HG02840 (cell line): Measurements from ENCODE around the gene SPATC1L.
"Not testable (repeated sequence)": the region's sequence is repeated elsewhere in the genome, so short reads cannot be mapped to it uniquely, and the experiment has no call there.

Experiments
- ATAC-seq: cut with Tn5 transposase; IDR thresholded peaks from one replicate; pipeline ENCODE4 v1.9.1; 2021; ENCODE audit warnings: mild to moderate bottlenecking, moderate library complexity, moderate number of reproducible peaks; ENCODE audit not compliant: unreplicated experiment, low FRiP score

SPATC1L gene

GRCh38 chr21:46200877-46201803 is 16.9 kb upstream of the SPATC1L start:
- not testable (repeated sequence) for ATAC-seq

GRCh38 chr21:46199436-46200373 is 15.4 kb upstream of the SPATC1L start:
- ATAC-seq: no peak

GRCh38 chr21:46196733-46197132 is 12.5 kb upstream of the SPATC1L start:
- no peak for ATAC-seq

GRCh38 chr21:46195595-46196195 is 11.4 kb upstream of the SPATC1L start:
- ATAC-seq: no peak

DNA sequence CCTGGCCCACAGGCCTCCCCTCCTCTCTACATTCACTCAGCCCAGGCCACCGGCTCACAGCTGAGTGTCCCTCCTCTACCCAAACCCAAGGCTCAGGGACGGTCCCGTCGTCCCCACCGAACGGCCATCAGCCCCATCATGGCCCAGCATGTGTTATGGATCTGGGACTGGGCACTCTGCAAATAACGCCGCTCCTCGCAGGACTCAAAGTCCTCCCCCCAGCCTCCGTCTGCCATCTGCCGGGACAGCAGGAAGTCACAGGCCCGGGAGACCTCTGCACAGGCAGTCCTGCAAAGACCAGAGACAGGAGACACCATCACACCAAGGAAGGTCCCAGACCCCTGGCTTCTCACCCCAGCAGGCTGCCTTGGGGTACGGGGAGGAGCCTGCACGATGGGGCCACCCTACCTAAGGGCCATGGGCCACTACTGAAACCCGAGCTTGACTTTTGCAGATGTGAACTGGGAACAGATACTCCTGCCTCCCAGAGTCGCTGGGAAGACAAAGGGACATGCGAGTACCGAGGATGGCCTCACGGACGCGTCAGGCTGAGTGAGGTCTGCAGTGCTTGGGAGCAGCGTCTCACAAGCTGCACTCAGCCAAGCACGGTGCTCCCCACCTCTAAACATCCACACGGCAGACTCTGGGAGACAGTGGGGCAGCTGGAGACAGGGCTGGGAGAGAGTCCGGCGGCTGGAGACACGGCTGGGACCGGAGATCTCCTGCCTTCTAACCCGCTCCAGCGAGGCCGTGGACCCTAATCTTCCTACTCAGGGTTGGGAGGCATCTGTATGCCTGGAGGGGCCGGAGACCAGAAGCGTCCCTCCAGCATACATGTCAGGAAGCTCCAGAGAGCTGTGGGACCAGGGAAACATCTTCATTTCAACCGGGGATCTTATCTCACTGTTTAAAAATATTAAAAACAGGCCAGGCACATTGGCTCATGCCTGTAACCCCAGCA is 10.4 kb upstream of the SPATC1L start:
- no peak for ATAC-seq

DNA sequence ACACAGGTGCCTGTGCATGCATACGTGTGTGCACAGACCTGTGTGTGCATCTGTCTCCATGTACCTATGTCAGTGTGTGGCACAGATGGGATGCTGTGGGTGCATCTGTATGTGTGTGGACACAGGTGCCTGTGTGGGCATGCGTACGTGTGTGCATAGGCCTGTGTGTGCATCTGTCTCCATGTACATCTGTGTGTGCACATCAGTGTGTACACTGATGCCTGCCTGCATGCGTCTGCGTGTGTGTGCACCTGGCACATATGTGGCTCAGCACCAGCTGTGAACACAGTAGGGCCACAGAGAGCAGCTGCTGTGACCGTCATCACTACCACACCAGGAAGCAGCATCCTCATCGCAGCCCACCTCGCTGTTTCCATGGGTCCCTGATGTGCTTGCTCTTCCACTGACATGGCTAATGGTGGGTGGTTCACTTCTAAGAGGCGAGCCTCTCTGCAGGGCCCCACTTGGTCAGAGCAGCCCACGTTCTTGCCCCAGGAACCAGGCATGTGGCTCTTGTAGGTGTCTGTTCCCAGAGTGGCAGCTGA is 9.6 kb upstream of the SPATC1L start:
- no peak for ATAC-seq

- ATAC-seq: no peak
Observed at GRCh38 chr21:46191686-46192575, 7.7 kb upstream of the SPATC1L start.

DNA sequence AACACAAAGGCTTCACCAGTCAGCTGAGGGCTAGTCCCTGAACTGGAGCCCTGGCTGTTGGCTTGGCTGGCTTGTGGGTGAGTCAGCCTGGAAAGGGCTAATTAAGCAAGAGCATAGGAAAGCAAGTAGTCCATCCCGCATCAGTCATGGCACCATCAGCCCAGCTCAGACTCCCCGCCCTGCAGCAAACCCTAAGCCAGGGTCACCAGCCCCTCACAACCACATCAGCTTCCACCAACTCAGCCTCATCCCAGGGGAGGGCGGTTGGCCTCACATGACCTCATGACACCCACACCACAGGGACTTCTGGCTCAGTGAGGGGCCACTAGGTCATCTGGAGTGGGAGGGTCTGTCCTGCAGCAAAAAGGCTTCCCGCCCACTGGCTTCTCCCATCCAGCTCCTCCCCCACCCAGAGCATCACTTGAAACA is 7.0 kb upstream of the SPATC1L start:
- no peak for ATAC-seq

GRCh38 chr21:46190491-46191131 is 6.4 kb upstream of the SPATC1L start:
- no peak for ATAC-seq

DNA sequence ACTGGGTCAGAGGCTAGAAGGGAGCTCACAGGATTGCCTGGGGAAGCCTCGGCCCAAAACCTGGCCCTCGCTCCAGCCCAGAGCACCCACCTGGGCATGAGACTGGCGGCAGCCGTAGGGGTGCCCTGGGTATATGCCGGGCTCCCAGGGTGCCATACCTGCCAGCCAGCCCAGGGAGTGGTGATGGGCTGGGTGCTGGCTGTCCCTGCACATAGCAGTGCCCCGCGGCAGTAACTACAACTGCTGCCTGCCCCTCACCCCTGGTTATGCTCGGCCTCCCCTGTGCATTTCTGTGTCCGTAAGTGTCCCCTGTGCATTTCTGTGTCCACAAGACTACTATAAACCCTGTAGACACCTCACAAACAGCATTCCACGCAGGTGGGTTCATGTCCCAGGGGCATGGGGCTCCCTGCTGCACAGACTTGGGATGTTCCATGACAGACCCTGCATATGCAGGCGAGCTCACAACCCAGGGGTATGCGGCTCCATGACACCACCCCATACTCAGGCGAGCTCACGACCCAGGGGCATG is 5.8 kb upstream of the SPATC1L start:
- ATAC-seq: no peak

- no peak for ATAC-seq
Observed at GRCh38 chr21:46189213-46189958, 5.1 kb upstream of the SPATC1L start.

- no peak for ATAC-seq
Observed at GRCh38 chr21:46188226-46189212, 4.3 kb upstream of the SPATC1L start.

- ATAC-seq: no peak
Observed at GRCh38 chr21:46187814-46188213, 3.6 kb upstream of the SPATC1L start.

GRCh38 chr21:46187261-46187660 is 3.0 kb upstream of the SPATC1L start:
- no peak for ATAC-seq

DNA sequence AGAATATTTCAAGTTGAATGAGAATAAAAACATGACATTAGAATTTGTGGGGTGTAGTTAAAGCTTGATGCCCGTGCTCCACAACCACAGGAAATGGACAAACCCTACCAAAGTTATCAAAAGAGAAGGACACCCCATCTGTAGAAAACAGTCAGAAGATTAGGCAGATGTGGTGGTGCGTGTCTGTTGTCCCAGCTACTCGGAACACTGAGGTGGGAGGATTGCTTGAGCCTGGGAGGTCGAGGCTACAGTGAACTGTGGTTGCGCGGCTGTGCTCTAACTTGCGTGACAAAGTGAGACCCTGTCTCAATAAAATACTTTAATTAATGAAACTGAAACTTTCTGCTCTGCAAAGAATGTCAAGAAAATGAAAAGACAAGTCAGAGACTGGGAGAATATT is 1.5 kb upstream of the SPATC1L start:
- no peak for ATAC-seq
